HCT116 (cell line): ENCODE results near the gene P2RY13. TPM values are rescaled to one million over a fixed set of nuclear protein-coding genes. Genes with fewer than 3 reads are reported as not detected.

Experiments used
- ATAC-seq: fragments of 200-7000 bp; cut with Tn5 transposase; 2 replicates; pipeline ENCODE4 v1.9.1; 2020; ENCODE audit warnings: mild to moderate bottlenecking, moderate library complexity
- BruUV-seq: library from RNA; stranded (reverse); fragments of 400-500 nt; replicated peaks from 2 replicates; lab custom pipeline; 2021; lab: Mats Ljungman, UMichigan
- CTCF ChIA-PET: fragments of 300-600 bp; sonication (Branson Sonifier 250); formaldehyde crosslinking; loops from one replicate; lab custom pipeline; 2021; ENCODE audit warnings: antibody characterized with exemption; lab: Charles Lee
- POLR2A ChIA-PET: fragments of 300-600, 350-600 bp; sonication (Branson Sonifier 250); formaldehyde crosslinking; loops from one replicate; lab custom pipeline; 2021; ENCODE audit warnings: antibody characterized with exemption; lab: Charles Lee
- RAD21 ChIA-PET, 2 experiments: fragments of 300-600 bp; sonication (Branson Sonifier 250); formaldehyde crosslinking; loops; one replicate each; lab custom pipeline; 2023; ENCODE audit warnings: low total read pairs in 2 of 2; ENCODE audit not compliant: uncharacterized antibody in 2 of 2, unreplicated experiment in 2 of 2, low non-redundant PET in 1 of 2; lab: Charles Lee
- DNase-seq: peaks from one replicate; pipeline ENCODE4 v3.0.0-alpha.2; 2010; ENCODE audit warnings: low read depth, low spot score
- H2AFZ ChIP-seq: fragments of 200-600 bp; shearing (Covaris generic), sonication (generic); 2 replicates; pipeline ENCODE4 v1.6.1; 2017; ENCODE audit warnings: low read depth, mixed run types, mixed read lengths, antibody characterized with exemption, low read length; ENCODE audit not compliant: poor library complexity, severe bottlenecking
- H3K27ac ChIP-seq: 2 replicates; pipeline ENCODE4 v1.5.1; 2012; ENCODE audit warnings: low read depth, low read length
- H3K27me3 ChIP-seq: fragments of 200-600 bp; sonication (generic); 2 replicates; pipeline ENCODE4 v1.6.1; 2016; ENCODE audit warnings: mixed run types, low read length, mixed read lengths; ENCODE audit not compliant: insufficient read depth
- H3K36me3 ChIP-seq, 2 experiments: fragments of 200-500 bp in 1 of 2; fragments of 200-600 bp in 1 of 2; sonication (Bioruptor generic) in 1 of 2; sonication (generic) in 1 of 2; 2 replicates each; pipeline versions ENCODE4 v1.5.1 to v1.6.1; 2014 to 2016; ENCODE audit warnings: low read length in 2 of 2, inconsistent platforms in 1 of 2, mixed read lengths in 1 of 2, mixed run types in 1 of 2; ENCODE audit not compliant: insufficient read depth in 2 of 2, control insufficient read depth in 1 of 2
- H3K4me1 ChIP-seq, 2 experiments: fragments of 200-600 bp in 1 of 2; sonication (generic) in 1 of 2; 2 replicates each; pipeline versions ENCODE4 v1.5.1 to v1.6.1; 2012 to 2017; ENCODE audit warnings: low read length in 2 of 2, inconsistent platforms in 1 of 2, mild to moderate bottlenecking in 1 of 2, mixed read lengths in 1 of 2, mixed run types in 1 of 2, moderate library complexity in 1 of 2; ENCODE audit not compliant: insufficient read depth in 2 of 2, control insufficient read depth in 1 of 2
- H3K4me2 ChIP-seq: fragments of 200-600 bp; sonication (generic); 2 replicates; pipeline ENCODE4 v1.6.1; 2017; ENCODE audit warnings: mixed run types, low read length, mixed read lengths
- H3K4me3 ChIP-seq, 2 experiments: fragments of 200-600 bp in 1 of 2; sonication (generic) in 1 of 2; replicated peaks in 1 of 2; 2 replicates each; pipeline ENCODE4 v1.5.1; 2011 to 2016; ENCODE audit warnings: low read length in 2 of 2, control low read depth in 1 of 2, low read depth in 1 of 2, mild to moderate bottlenecking in 1 of 2, mixed read lengths in 1 of 2, mixed run types in 1 of 2
- H3K79me2 ChIP-seq: fragments of 200-600 bp; sonication (generic); 2 replicates; pipeline ENCODE4 v1.6.1; 2017; ENCODE audit warnings: mild to moderate bottlenecking, mixed run types, low read length, moderate library complexity, mixed read lengths; ENCODE audit not compliant: insufficient read depth
- H3K9ac ChIP-seq: fragments of 200-600 bp; sonication (generic); 2 replicates; pipeline ENCODE4 v1.6.1; 2016; ENCODE audit warnings: low read length, mixed read lengths
- H3K9me2 ChIP-seq: fragments of 200-600 bp; sonication (generic), shearing (Covaris generic); 2 replicates; pipeline ENCODE4 v1.6.1; 2017; ENCODE audit warnings: mixed run types, mild to moderate bottlenecking, moderate library complexity; ENCODE audit not compliant: insufficient read depth
- H3K9me3 ChIP-seq, 2 experiments: fragments of 200-500 bp in 1 of 2; fragments of 200-600 bp in 1 of 2; sonication (Bioruptor generic) in 1 of 2; sonication (generic) in 1 of 2; 2 replicates each; pipeline ENCODE4 v1.6.1; 2014 to 2017; ENCODE audit warnings: low read length in 2 of 2, mixed read lengths in 2 of 2, inconsistent platforms in 1 of 2, low read depth in 1 of 2, mild to moderate bottlenecking in 1 of 2, mixed run types in 1 of 2, moderate library complexity in 1 of 2; ENCODE audit not compliant: control insufficient read depth in 1 of 2, insufficient read depth in 1 of 2
- H4K20me1 ChIP-seq: fragments of 200-600 bp; sonication (generic), shearing (Covaris generic); 2 replicates; pipeline ENCODE4 v1.6.1; 2017; ENCODE audit warnings: mixed run types, mild to moderate bottlenecking, moderate library complexity; ENCODE audit not compliant: insufficient read depth
- ATF3 ChIP-seq: IDR thresholded peaks from 2 replicates; pipeline ENCODE4 v1.6.1; 2012
- CBX3 ChIP-seq: IDR thresholded peaks from 2 replicates; pipeline ENCODE4 v1.6.1; 2012; ENCODE audit warnings: low read depth
- CEBPB ChIP-seq: IDR thresholded peaks from 2 replicates; pipeline ENCODE4 v1.6.1; 2012; ENCODE audit warnings: low read depth
- EGR1 ChIP-seq: IDR thresholded peaks from 2 replicates; pipeline ENCODE4 v1.6.1; 2012; ENCODE audit warnings: low read depth
- ELF1 ChIP-seq: IDR thresholded peaks from 2 replicates; pipeline ENCODE4 v1.6.1; 2012; ENCODE audit warnings: low read depth, borderline replicate concordance
- EZH2 ChIP-seq: fragments of 200-600 bp; sonication (generic); IDR thresholded peaks from 2 replicates; pipeline ENCODE4 v1.6.1; 2017; ENCODE audit warnings: antibody characterized with exemption, mixed run types
- EZH2phosphoT487 ChIP-seq: fragments of 200-600 bp; IDR thresholded peaks from 2 replicates; pipeline ENCODE4 v1.6.1; 2018; ENCODE audit warnings: antibody characterized with exemption, borderline replicate concordance
- FOSL1 ChIP-seq: IDR thresholded peaks from 2 replicates; pipeline ENCODE4 v1.6.1; 2012; ENCODE audit warnings: low read depth
- JUND ChIP-seq: IDR thresholded peaks from 2 replicates; pipeline ENCODE4 v1.6.1; 2012
- MAX ChIP-seq: IDR thresholded peaks from 2 replicates; pipeline ENCODE4 v1.6.1; 2012
- POLR2A ChIP-seq: IDR thresholded peaks from 2 replicates; pipeline ENCODE4 v1.7.0; 2011; ENCODE audit warnings: borderline replicate concordance; ENCODE audit not compliant: insufficient read depth, insufficient read length; ENCODE audit errors: extremely low read depth
- POLR2AphosphoS5 ChIP-seq: IDR thresholded peaks from 2 replicates; pipeline ENCODE4 v1.6.1; 2011; ENCODE audit warnings: mild to moderate bottlenecking, low read depth, low read length, moderate library complexity
- RAD21 ChIP-seq: IDR thresholded peaks from 2 replicates; pipeline ENCODE4 v1.6.1; 2012; ENCODE audit warnings: low read depth, mild to moderate bottlenecking
- SIN3A ChIP-seq: IDR thresholded peaks from 2 replicates; pipeline ENCODE4 v1.6.1; 2012; ENCODE audit warnings: low read depth
- SP1 ChIP-seq: IDR thresholded peaks from 2 replicates; pipeline ENCODE4 v1.6.1; 2012; ENCODE audit warnings: low read depth
- SRF ChIP-seq: IDR thresholded peaks from 2 replicates; pipeline ENCODE4 v1.6.1; 2012; ENCODE audit warnings: low read depth
- TCF7L2 ChIP-seq: IDR thresholded peaks from 2 replicates; pipeline ENCODE4 v1.7.0; 2011; ENCODE audit warnings: borderline replicate concordance, inconsistent platforms; ENCODE audit not compliant: insufficient read depth, insufficient read length; ENCODE audit errors: extremely low read depth
- YY1 ChIP-seq: IDR thresholded peaks from 2 replicates; pipeline ENCODE4 v1.6.1; 2011; ENCODE audit warnings: low read length, low read depth, moderate library complexity, mild to moderate bottlenecking; ENCODE audit not compliant: insufficient replicate concordance; ENCODE audit errors: extremely low read depth
- ZFX ChIP-seq: fragments of 450-650 bp; IDR thresholded peaks from 2 replicates; pipeline ENCODE4 v1.6.1; 2017
- intact Hi-C: fragments of 100-400 bp; cut with micrococcal nuclease; formaldehyde crosslinking; loops from 2 replicates; pipeline ENCODE4 v1.10.0; 2022
- total RNA-seq: library from RNA; stranded (reverse); gene quantifications from one replicate; pipeline ENCODE4 v1.2.1, GENCODE V29; 2021; ENCODE audit not compliant: unreplicated experiment
- TF ChIP-seq, protein P1 (sequence below): IDR thresholded peaks from 2 replicates; pipeline ENCODE4 v1.6.1; 2012; ENCODE audit warnings: low read depth

The P2RY13 gene
- total RNA-seq, 1 experiment from 2014 or later: not detected

- Histone ChIP-seq H3K27me3 (no peaks in the 10 kb centered on the region), H3K4me3 (no peak overlapping the region), H3K9me2 (no peaks in the 10 kb centered on the region), H3K79me2 (no peaks in the 10 kb centered on the region), H3K4me1 (peaks cover 25 to 27% of the 10 kb centered on the region in 2 experiments), H3K4me2 (no peak overlapping the region), H3K9ac (no peak overlapping the region), H3K9me3 (no peaks in the 10 kb centered on the region), H2AFZ (no peak overlapping the region), H3K36me3 (no peaks in the 10 kb centered on the region), H4K20me1 (no peaks in the 10 kb centered on the region), H3K27ac (no peak overlapping the region)
- CTCF ChIA-PET: no interaction called here
- no TSS peak for BruUV-seq
- no peak for DNase-seq
- RAD21 ChIA-PET: no interaction called here
- intact Hi-C loops: no loop called here
- ATAC-seq: no peak
- POLR2A ChIA-PET: no interaction called here
- TF ChIP-seq ELF1 (no peak), SP1 (no peak), ATF3 (no peak), SIN3A (no peak), TCF7L2 (no peak), YY1 (no peak), FOSL1 (no peak), RAD21 (no peak), SRF (no peak), MAX (no peak), ZFX (no peak), EZH2 (no peak)
These were observed 7.8 kb downstream of the P2RY13 start for GRCh38 chr3:151321526-151321925.

DNA sequence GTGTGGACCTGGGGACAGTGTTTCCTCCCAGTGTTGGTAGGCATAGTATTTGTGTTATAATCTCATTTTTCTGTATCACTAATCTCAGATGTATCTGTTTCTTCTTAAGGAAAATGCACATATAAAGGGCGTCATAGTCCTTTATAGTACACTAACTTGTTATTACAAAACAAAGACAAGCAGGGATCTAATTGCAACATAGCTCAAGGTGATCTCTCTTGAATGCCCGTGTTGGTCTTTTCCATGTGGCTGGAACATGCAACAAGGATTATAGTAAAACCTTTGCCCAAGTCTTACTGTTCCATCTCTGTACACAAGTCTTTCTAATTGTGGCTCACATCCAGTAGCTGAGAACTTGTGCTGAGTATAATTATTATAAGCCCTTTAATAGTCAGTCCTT lies 9.2 kb downstream of the P2RY13 start:
- H2AFZ ChIP-seq: no peak overlapping the region
- H3K4me3 ChIP-seq: no peak overlapping the region
- no peak overlapping the region for H3K9ac ChIP-seq
- DNase-seq (no peak), ATAC-seq (no peak)
- H3K9me3 ChIP-seq: no peaks in the 10 kb centered on the region
- no peak overlapping the region for H3K4me2 ChIP-seq
- ChIA-PET CTCF (no interaction called here), RAD21 (no interaction called here), POLR2A (no interaction called here)
- no peaks in the 10 kb centered on the region for H3K9me2 ChIP-seq
- BruUV-seq: no TSS peak
- intact Hi-C loops: no loop called here
- H3K27ac ChIP-seq: no peak overlapping the region
- H4K20me1 ChIP-seq: no peaks in the 10 kb centered on the region
- no peaks in the 10 kb centered on the region for H3K36me3 ChIP-seq
- no peaks in the 10 kb centered on the region for H3K27me3 ChIP-seq
- peaks cover 38 to 41% of the 10 kb centered on the region in 2 experiments for H3K4me1 ChIP-seq
- H3K79me2 ChIP-seq: no peaks in the 10 kb centered on the region
- no peak for TF ChIP-seq ELF1
- no peak for TF ChIP-seq SP1
- no peak for TF ChIP-seq CEBPB
- no peak for TF ChIP-seq POLR2A
- TF ChIP-seq EZH2phosphoT487: no peak
- TF ChIP-seq SIN3A: no peak
- TF ChIP-seq YY1: no peak
- no peak for TF ChIP-seq POLR2AphosphoS5
- TF ChIP-seq RAD21: no peak
- no peak for TF ChIP-seq EGR1
- no peak for TF ChIP-seq MAX
- TF ChIP-seq, protein P1, sequence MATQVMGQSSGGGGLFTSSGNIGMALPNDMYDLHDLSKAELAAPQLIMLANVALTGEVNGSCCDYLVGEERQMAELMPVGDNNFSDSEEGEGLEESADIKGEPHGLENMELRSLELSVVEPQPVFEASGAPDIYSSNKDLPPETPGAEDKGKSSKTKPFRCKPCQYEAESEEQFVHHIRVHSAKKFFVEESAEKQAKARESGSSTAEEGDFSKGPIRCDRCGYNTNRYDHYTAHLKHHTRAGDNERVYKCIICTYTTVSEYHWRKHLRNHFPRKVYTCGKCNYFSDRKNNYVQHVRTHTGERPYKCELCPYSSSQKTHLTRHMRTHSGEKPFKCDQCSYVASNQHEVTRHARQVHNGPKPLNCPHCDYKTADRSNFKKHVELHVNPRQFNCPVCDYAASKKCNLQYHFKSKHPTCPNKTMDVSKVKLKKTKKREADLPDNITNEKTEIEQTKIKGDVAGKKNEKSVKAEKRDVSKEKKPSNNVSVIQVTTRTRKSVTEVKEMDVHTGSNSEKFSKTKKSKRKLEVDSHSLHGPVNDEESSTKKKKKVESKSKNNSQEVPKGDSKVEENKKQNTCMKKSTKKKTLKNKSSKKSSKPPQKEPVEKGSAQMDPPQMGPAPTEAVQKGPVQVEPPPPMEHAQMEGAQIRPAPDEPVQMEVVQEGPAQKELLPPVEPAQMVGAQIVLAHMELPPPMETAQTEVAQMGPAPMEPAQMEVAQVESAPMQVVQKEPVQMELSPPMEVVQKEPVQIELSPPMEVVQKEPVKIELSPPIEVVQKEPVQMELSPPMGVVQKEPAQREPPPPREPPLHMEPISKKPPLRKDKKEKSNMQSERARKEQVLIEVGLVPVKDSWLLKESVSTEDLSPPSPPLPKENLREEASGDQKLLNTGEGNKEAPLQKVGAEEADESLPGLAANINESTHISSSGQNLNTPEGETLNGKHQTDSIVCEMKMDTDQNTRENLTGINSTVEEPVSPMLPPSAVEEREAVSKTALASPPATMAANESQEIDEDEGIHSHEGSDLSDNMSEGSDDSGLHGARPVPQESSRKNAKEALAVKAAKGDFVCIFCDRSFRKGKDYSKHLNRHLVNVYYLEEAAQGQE: no peak
- TF ChIP-seq JUND: no peak
- TF ChIP-seq CBX3: no peak
